ENCODE results near the gene PRAC2. TPM values are rescaled to one million over a fixed set of nuclear protein-coding genes. Genes with fewer than 3 reads are reported as not detected.

PRAC2 gene
- total and polyA plus RNA-seq, 2 of the 13 experiments (the other 11 are each of a cell fraction or from before 2014, with no cell fraction given) = not detected

DNA sequence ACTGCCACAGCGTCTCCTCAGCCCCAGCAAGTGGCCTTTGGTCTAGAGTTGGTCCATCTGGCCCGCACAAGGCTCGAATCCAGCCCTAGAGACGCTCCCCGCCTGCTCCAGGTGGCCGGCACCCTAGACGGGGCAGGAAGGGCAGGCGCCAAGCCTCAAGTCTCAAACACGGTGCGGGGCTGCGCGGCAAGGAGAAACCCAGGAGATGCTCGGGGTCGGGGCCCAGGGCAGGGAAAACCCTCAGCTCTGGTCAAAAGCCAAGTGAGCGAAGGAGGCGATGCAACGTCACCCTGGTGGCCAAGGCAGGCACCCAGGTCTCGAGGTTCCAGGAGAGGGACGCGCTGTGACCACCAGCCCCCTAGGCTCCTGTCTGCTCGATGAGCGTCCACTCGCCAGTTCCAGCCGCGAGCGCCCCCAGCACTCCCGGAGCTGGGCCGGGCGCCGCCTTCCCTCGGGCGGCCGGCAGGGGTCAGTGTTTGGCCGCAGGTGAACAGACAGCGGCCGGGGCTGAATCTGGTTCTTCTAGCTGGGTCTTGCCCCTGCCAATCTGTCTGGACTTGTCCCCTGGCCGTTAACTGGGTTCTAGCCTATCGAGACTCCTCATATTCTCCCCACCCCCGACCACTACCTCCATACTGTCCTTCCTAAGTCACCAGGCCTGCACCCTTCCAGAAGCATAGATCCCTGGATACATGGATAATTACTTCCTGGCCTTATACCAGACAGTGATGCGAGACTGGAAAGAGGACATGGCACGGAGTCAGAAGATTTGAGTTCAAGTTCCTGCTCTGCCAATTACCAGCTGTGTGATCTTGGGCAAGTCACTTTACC, 44.6 kb upstream of the PRAC2 start (continued):
- no peak for TF ChIP-seq ZNF318 (CRISPR knock-in tag; IDR thresholded peaks at IDR 0.05)
- TF ChIP-seq ZSCAN9 (CRISPR knock-in tag; IDR thresholded peaks at IDR 0.05; ENCODE audit: borderline replicate concordance) = 0 out of 2 replicates have a peak, but pooled peaks have one; percentile 40
- TF ChIP-seq ZNF768 (CRISPR knock-in tag; IDR thresholded peaks at IDR 0.05) = peak; percentile 75; the same call in 1 of the 2 replicates
- TF ChIP-seq ZNF605 (CRISPR knock-in tag; IDR thresholded peaks at IDR 0.05) = peak; percentile 57; the same call in 1 of the 2 replicates
- no peak for TF ChIP-seq MIXL1 (CRISPR knock-in tag; IDR thresholded peaks at IDR 0.05)
- TF ChIP-seq SRY (CRISPR knock-in tag; IDR thresholded peaks at IDR 0.05) = no peak
- no peak for TF ChIP-seq MYPOP (CRISPR knock-in tag; IDR thresholded peaks at IDR 0.05)
- TF ChIP-seq ZNF549 (CRISPR knock-in tag; IDR thresholded peaks at IDR 0.05) = no peak
- TF ChIP-seq, protein P1, sequence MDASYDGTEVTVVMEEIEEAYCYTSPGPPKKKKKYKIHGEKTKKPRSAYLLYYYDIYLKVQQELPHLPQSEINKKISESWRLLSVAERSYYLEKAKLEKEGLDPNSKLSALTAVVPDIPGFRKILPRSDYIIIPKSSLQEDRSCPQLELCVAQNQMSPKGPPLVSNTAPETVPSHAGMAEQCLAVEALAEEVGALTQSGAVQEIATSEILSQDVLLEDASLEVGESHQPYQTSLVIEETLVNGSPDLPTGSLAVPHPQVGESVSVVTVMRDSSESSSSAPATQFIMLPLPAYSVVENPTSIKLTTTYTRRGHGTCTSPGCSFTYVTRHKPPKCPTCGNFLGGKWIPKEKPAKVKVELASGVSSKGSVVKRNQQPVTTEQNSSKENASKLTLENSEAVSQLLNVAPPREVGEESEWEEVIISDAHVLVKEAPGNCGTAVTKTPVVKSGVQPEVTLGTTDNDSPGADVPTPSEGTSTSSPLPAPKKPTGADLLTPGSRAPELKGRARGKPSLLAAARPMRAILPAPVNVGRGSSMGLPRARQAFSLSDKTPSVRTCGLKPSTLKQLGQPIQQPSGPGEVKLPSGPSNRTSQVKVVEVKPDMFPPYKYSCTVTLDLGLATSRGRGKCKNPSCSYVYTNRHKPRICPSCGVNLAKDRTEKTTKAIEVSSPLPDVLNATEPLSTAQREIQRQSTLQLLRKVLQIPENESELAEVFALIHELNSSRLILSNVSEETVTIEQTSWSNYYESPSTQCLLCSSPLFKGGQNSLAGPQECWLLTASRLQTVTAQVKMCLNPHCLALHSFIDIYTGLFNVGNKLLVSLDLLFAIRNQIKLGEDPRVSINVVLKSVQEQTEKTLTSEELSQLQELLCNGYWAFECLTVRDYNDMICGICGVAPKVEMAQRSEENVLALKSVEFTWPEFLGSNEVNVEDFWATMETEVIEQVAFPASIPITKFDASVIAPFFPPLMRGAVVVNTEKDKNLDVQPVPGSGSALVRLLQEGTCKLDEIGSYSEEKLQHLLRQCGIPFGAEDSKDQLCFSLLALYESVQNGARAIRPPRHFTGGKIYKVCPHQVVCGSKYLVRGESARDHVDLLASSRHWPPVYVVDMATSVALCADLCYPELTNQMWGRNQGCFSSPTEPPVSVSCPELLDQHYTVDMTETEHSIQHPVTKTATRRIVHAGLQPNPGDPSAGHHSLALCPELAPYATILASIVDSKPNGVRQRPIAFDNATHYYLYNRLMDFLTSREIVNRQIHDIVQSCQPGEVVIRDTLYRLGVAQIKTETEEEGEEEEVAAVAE (CRISPR knock-in tag; IDR thresholded peaks at IDR 0.05; ENCODE audit: borderline replicate concordance) = 0 out of 2 replicates have a peak, but pooled peaks have one; percentile 32
- no peak for TF ChIP-seq MBD4 (IDR thresholded peaks at IDR 0.05; ENCODE audit: borderline replicate concordance, low read length)
- TF ChIP-seq ZNF83 (CRISPR knock-in tag; IDR thresholded peaks at IDR 0.05; ENCODE audit: borderline replicate concordance) = no peak
- peak; percentile 30; the same call in 1 of the 2 replicates for TF ChIP-seq ZBTB38 (CRISPR knock-in tag; IDR thresholded peaks at IDR 0.05)
- 0 out of 2 replicates have a peak, but pooled peaks have one; percentile 11 for TF ChIP-seq CBX5 (CRISPR knock-in tag; IDR thresholded peaks at IDR 0.05; ENCODE audit: borderline replicate concordance)
- 0 out of 2 replicates have a peak, but pooled peaks have one; percentile 27 for TF ChIP-seq KAT8 (CRISPR knock-in tag; IDR thresholded peaks at IDR 0.05)
- no peak for TF ChIP-seq POLR2A (IDR thresholded peaks at IDR 0.05; ENCODE audit: insufficient read depth in 1 of 2, low read depth in 2 of 2, low read length in 2 of 2)
- TF ChIP-seq ZNF572 (CRISPR knock-in tag; IDR thresholded peaks at IDR 0.05) = 0 out of 2 replicates have a peak, but pooled peaks have one; percentile 64

All from HepG2 (cell line).